Astrocyte of the spinal cord (primary cell): ENCODE measurements around the gene FAM193A.
"Not testable (repeated sequence)": the region's sequence is repeated elsewhere in the genome, so short reads cannot be mapped to it uniquely, and the experiment has no call there.

Experiments used
- DNase-seq: peaks from one replicate; pipeline ENCODE4 v3.0.0; 2011; ENCODE audit warnings: low read depth, low spot score
- H3K4me3 ChIP-seq: 2 replicates; pipeline ENCODE4 v1.5.1; 2011; ENCODE audit warnings: low read depth, mild to moderate bottlenecking, low read length, moderate library complexity
- CTCF ChIP-seq: IDR thresholded peaks from 2 replicates; pipeline ENCODE4 v1.5.1; 2012; ENCODE audit warnings: low read depth, mild to moderate bottlenecking, low read length, inconsistent platforms
- in situ Hi-C: cut with HindIII; loops from 2 replicates; pipeline ENCODE4 v1.10.0; 2017; ENCODE audit warnings: low sequenced_read_pairs

Gene FAM193A

GRCh38 chr4:2723751-2724150, 187.3 kb downstream of the FAM193A start:
- in situ Hi-C loops = no loop called here
- DNase-seq = no peak
- H3K4me3 ChIP-seq = no peak overlapping the region
- no peak for TF ChIP-seq CTCF

- in situ Hi-C loops = no loop called here
- no peak for TF ChIP-seq CTCF
- H3K4me3 ChIP-seq = no peak overlapping the region
- no peak for DNase-seq
Measured at GRCh38 chr4:2725380-2725779, 188.9 kb downstream of the FAM193A start.

DNA sequence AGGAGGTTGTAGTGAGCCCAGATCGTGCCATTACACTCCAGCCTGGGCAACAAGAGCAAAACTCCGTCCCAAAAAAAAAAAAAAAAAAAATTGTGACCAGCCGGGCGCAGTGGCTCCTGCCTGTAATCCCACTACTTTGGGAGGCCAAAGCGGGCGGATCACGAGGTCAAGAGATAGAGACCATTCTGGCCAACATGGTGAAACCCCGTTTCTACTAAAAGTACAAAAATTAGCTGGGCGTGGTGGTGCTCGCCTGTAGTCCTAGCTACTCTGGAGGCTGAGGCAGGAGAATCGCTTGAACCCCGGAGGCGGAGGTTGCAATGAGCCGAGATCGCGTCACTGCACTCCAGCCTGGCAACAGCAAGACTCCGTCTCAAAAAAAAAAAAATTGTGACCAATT, 190.4 kb downstream of the FAM193A start:
- DNase-seq, H3K4me3 ChIP-seq, in situ Hi-C loops: not testable (repeated sequence)

DNA sequence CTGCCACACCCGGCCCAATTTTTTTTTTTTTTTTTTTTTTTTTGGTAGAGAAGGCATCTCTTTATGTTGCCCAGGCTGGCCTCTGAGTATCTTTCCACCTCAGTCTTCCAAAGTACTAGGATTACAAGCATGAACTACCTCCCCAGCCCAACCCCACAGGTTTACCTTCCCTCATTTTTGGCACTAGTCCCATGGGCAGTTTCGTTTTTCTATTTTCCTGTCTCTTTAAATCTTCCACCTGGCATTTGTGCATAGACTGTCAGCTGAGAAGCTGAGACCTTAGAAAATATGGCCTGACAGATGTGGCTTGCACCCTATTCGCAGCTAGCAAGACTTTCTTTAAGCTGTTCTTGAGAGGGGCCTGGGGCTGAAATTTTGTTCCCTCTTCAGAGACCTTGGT, 191.8 kb downstream of the FAM193A start:
- H3K4me3 ChIP-seq = no peak overlapping the region
- no peak for TF ChIP-seq CTCF
- DNase-seq = no peak
- in situ Hi-C loops = no loop called here

DNA sequence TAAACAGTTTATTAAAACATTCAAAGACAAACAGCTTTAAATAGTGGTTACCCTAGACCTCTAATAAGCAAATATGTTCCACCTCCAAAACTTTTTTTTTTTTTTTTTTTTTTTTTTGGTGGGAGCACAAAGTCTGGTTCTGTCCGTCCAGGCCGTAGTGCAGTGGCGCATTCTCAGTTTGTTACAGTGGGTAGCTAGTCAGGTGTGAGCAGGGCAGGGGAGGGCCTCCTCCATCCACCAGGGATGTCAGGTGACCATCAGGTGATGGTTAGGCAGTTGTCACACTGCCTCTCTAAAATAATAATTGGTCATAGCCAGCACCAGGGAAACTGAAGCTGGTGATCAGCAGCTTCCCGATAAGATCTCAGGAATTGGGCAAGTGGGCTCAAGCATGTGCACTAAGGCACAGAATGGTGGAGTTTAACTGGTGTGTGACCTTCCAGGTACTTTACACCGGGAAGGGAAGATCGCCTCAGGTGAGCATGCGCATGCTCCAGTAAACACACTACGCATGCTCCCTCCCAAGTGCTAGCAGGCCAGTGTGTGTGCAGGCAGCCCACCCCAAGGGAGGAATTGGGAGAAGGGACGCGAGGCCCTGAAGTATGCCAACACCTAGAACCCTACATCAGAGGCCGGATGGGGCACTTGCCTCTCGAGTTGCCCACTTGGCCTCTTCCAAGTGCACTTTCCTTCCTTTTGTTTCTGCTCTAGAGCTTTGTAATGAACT, 192.5 kb downstream of the FAM193A start:
- no peak for TF ChIP-seq CTCF
- in situ Hi-C loops = no loop called here
- H3K4me3 ChIP-seq = no peak overlapping the region
- no peak for DNase-seq

DNA sequence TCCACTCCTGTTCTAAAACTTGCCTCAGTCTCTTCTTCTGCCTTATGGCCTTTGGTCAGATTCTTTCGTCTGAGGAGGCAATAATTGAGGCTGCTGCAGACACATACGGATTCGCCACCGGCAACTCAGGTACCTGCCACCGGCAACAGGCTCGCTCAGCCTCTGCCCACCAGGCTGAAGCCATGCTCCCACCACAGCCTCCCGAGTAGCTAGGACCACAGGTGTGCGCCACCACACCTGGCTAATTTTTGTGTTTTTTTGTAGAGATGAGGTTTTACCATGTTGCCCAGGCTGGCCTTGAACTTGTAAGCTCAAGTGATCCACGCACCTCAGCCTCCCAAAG, 193.1 kb downstream of the FAM193A start:
- no peak overlapping the region for H3K4me3 ChIP-seq

GRCh38 chr4:2731907-2732317, 195.5 kb downstream of the FAM193A start:
- in situ Hi-C loops = no loop called here
- TF ChIP-seq CTCF = no peak

More for the DNA sequence above, 193.1 kb downstream of the FAM193A start:
- TF ChIP-seq CTCF = no peak
- no peak for DNase-seq
- in situ Hi-C loops = no loop called here

More at GRCh38 chr4:2731907-2732317, 195.5 kb downstream of the FAM193A start:
- no peak overlapping the region for H3K4me3 ChIP-seq
- no peak for DNase-seq
